ENCODE data around the gene KIF26B.

The KIF26B gene

DNA sequence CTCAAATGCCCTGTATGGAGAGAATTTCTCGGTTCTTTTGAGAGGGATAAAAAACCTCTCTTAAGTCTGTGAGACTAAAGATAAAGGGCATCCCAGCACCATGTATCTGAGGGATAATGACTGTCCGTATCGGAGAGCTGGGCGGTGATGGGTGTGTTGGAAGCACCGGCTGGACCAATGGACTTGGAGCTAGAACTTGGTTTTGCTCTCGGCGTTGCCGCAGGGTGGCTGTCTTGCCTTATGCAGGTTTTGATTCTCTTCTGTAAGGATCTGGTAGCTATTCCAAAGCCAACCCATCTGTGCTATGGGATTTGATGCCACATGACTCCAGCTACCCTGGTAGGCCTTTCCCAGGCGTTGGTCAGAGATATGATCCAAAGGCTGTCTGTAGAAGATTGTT lies 348.8 kb downstream of the KIF26B start:
- no peak for DNase-seq (ENCODE audit: low read depth, low spot score)

DNA sequence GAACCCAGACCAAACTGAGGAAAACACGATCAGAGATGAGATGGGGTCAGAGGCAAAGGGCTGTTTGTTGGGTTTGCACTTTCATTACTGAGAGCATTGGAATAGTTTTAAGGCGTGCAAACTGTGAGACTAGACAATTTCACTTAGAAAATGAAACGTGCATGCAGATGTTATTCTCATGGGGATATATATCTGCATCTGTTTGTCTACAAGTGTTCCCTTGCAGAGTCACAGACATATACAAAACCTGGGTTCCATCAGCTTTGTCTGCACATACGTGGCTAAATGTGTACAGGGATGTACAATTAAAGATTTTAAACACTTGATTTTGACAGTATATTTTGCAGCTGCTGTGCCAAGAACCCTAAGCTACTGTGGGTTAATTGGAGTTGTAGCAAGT lies 355.4 kb downstream of the KIF26B start:
- no peak for DNase-seq (ENCODE audit: low read depth, low spot score)

DNA sequence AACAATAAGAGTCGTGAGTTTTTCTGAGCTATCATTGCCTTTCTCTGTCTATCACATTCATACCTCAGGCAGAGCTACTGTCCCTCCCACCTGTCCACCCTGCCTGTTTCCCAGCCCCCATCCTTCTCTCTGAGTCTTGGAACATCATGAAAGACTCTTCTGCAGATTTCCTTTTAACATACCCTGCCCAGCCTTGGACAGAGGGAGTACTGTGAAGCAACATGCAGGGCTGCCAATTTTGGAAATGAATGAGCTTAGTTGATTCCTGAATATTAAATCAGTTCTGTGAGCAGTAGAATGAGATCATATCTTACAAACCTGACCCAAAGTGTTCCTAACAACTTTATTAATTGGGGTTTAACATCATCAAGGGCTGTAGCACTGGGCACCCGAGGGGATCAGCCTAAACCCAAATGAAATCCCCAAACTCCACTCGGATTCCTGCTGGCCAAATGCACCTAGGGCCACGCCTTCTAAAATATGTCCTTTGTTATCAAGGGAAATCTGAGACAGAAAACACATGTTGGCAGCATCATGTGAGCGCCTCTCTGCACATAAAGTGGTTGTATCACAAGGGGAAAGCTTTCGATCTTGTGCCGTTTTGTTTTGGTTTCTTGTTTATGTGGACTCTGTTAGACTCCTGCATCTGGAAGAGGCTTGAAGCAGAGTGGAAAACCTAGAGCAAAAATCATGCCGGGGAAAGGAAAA lies 357.6 kb downstream of the KIF26B start:
- DNase-seq (ENCODE audit: low read depth, low spot score): no peak

- no peak for DNase-seq (ENCODE audit: low read depth, low spot score)
Observed at GRCh38 chr1:245512980-245513578, 358.3 kb downstream of the KIF26B start.

DNA sequence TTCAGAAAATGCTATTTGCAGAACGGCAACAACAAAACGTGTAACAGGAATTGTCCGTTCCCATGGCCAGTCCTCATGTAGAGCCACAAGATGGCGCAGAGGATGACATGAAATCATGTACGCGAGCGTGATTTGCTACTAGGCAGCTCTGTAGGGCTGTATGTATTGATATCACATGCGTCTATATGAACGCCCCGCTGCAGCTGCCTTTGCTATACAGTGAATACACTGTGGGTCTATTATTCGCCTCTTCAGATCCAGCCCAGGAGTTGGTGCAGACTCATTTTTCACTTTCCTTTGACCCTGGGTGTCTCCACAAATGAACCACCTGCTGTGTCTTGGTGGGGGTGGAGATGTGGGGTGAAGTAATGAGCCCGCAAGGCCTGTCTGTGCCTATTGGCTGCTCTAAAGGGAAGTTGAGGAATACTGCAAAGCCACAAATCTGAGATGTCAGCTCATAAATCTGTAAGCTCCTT lies 361.5 kb downstream of the KIF26B start:
- no peak for DNase-seq (ENCODE audit: low read depth, low spot score)

DNA sequence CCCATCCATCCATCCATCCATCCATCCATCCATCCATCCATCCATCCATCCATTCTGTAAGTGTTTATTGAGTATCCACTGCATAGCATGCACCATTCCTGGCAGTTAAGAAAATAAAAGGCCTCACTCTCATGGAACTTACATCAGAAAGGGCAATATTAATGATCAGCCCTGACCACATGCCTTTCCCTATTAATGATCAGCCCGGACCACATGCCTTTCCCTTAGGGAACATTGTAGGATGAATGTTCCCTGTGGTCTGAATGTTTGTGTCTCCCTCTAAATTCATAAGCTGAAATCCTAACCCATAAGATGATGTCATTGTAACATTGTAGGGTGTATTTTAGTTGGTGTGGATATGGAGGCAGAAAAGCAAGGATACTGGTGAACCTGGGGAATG lies 365.8 kb downstream of the KIF26B start:
- DNase-seq (ENCODE audit: low read depth, low spot score): no peak

DNA sequence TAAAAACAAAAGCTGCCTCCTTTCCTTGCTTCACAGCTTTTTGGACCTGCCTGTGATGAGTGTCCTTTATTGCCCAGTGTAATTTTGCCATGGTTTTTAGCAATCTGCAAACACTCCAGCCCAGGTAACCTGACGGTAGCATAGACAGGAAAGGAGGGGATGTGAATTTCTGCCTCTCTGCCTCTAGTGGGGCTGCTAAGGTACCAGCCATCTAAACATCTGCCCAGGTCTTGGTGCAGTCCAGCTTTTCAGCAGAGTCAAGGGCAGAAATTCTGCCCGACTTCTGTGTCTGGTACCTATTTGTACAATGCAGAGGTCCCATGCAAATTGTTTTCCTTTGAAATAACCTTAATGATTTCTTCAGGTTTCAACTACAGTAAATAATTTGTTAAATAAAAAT lies 371.4 kb downstream of the KIF26B start:
- DNase-seq (ENCODE audit: low read depth, low spot score): no peak

DNA sequence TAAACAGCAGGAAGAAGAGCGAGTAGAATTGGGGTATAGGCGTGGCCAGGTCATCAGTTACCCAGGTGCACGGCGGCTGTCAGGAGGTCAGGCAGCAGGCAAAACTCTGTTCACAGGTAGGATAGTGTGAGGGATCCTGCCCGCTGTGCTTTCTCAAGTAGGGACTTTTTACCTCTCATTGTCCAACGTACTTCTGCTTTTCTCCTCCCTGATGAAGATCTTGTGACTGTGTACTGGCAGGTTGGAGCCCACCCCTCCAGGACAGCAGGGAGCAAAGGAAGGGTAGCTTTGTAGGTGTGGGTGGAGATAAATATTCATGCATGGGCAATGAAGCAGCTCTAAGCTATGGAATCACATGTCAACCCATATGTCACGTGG lies 373.5 kb downstream of the KIF26B start:
- no peak for DNase-seq (ENCODE audit: low read depth, low spot score)

- DNase-seq (ENCODE audit: low read depth, low spot score): no peak
Observed at GRCh38 chr1:245530937-245531336, 376.2 kb downstream of the KIF26B start.

DNA sequence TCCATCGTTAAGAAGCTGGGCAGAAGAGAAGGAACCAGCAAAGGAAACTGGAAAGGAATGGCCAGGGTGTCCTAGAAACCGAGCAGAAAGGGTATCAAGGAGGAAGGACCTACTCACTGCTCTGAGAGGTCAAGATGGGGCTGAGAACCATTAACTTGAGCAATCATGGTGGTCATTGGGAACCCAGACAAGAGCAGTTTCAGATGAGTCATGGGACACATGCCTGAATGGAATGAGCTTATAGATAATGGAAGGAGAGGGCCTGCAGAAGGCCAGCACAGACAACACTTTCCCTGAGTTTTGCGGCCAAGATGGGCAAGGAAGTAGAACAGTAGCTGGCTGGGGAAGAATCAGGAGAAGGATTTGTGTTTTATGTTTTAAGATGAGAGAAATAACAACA lies 383.2 kb downstream of the KIF26B start:
- no peak for DNase-seq (ENCODE audit: low read depth, low spot score)

GRCh38 chr1:245538671-245539070 lies 383.9 kb downstream of the KIF26B start:
- DNase-seq (ENCODE audit: low read depth, low spot score): no peak

DNA sequence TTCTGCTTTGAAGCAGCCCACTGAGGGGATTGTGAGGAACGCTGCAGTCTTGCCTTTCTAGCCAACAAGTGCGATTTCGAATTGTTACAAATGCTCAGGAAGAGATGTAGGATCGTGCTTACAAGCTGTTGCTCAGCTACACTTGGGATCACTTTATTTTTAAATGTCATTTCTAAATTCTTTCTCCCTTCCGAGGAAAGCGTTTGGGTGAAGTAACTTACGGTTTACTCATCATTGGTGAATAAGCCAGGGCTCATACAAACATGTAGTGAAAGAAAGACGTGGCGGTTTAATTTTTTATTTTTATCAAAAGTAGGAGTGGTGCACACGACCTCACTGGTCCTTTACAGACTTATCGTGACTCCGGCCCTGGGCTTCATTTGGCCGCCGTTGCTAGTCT lies 386.6 kb downstream of the KIF26B start:
- no peak for DNase-seq (ENCODE audit: low read depth, low spot score)

- DNase-seq (ENCODE audit: low read depth, low spot score): no peak
Observed at GRCh38 chr1:245542365-245542764, 387.6 kb downstream of the KIF26B start.

DNA sequence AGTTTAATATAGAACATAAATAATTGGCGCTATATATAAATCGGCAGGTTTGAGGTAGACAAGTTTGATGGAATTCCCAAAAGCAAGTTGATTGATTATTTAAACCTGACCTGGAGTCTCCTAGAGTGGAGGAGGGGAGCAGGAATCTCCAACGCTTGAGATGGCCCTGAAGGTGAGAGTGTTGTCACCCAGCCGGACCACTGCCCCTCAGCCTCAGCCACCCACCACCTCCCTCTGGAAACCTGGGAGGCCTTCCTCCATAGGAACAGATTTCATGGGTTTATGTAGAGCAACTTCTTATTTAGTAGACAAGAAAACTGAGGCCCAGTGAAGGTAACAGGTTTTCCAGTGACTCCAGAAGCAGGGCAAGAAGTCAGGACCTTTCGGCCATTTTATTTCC lies 389.5 kb downstream of the KIF26B start:
- DNase-seq (ENCODE audit: low read depth, low spot score): no peak

- no peak for DNase-seq (ENCODE audit: low read depth, low spot score)
Observed at GRCh38 chr1:245546875-245547274, 392.1 kb downstream of the KIF26B start.

DNA sequence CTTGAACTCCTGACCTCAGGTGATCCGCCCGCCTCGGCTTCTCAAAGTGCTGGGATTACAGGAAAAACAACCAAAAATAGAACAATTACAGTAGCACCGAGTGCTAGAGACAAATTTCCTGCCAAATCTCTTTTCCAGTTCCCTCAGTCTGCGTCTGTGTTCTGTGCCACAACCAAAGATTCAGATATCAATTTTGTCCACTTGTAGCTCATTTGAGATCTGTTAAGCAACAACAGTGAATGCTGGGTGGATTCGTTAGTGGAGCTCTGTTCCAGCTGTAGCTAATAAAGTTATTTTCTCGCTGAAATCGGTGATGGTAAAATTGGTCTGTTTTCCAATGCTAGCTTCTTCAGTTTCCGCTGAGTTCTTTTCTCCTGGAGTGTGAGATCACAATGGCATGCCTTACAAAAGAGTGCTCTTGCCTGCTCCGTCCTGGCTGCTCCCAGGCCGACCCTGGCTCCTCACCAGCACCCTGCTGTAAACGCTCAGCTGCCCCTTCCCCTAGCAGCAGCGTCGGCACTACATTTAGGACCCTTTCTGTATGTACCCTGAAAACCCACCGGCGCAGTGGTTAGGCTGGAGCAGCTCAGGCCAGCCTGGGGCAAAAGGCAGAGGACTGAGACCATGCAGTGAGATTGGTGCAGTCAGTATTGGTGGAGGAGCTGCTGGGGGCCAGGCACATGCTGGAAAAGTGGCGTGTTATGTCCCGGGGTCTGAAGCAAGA lies 395.4 kb downstream of the KIF26B start:
- DNase-seq (ENCODE audit: low read depth, low spot score): no peak

DNA sequence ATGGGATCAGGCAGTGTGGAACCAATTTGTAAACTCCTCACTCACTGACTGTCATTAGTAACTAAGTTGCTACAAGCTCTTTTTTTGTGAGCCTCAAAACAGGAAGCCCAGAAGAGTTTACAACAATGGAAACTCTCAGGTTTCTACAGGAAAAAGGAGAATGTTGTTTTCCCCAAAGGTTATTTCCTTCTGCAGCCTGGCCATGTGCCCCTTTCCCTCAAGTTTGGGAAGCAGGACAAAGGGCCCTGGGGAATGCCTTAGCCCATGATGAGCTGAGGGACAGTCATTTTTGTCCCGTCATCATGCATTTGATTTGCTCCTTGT lies 395.9 kb downstream of the KIF26B start:
- no peak for DNase-seq (ENCODE audit: low read depth, low spot score)

- DNase-seq (ENCODE audit: low read depth, low spot score): no peak
Observed at GRCh38 chr1:245551536-245551935, 396.8 kb downstream of the KIF26B start.

GRCh38 chr1:245552331-245552730 lies 397.5 kb downstream of the KIF26B start:
- no peak for DNase-seq (ENCODE audit: low read depth, low spot score)

GRCh38 chr1:245556057-245556456 lies 401.3 kb downstream of the KIF26B start:
- no peak for DNase-seq (ENCODE audit: low read depth, low spot score)

DNA sequence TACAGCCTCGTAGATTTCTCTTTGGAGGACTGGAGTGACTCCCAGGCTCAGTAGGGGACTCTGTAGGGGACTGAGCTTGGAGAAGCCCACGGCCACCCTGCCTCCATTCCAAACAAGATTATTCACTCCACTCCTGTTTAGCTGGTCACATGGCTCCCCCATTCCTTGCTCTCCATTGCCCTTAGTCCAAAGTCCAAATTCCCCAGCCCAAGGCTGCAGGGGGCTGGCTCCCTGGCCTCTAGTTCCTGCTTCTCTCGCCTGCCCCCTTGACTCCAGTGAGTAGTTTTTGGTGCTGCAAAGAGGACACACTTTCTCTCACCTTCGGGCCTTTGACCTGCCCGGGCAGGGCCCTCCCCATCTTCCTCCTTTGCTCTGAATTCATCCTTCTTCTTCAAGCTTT lies 403.3 kb downstream of the KIF26B start:
- no peak for DNase-seq (ENCODE audit: low read depth, low spot score)

DNA sequence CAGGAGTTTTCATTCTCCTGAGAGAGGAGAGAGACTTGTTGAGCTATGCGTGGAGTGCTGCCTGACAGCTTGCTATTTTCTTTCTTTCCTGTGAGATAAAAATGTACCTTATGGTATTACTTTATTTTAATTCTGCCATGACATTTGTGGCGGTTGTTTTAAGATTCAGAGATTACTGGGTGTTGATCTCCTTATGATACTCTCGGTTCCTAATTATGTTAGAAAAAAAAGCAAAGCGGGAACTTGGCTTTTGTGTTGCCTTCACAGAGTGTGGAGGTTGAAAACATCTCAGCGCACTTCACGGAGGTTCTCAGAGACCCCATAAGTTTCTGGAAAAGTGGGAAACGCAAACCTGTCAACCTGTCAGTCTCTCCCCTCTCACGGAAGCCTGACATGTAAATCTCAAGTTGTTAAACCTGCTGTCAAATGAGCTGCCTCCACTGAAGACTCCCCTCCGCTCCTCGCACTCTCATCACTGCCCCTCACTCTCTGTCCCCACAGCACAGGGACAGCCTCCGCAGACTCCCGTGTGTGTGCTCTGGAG lies 405.6 kb downstream of the KIF26B start:
- DNase-seq (ENCODE audit: low read depth, low spot score): no peak
